ENCODE data around the gene GNGT2.

DNA sequence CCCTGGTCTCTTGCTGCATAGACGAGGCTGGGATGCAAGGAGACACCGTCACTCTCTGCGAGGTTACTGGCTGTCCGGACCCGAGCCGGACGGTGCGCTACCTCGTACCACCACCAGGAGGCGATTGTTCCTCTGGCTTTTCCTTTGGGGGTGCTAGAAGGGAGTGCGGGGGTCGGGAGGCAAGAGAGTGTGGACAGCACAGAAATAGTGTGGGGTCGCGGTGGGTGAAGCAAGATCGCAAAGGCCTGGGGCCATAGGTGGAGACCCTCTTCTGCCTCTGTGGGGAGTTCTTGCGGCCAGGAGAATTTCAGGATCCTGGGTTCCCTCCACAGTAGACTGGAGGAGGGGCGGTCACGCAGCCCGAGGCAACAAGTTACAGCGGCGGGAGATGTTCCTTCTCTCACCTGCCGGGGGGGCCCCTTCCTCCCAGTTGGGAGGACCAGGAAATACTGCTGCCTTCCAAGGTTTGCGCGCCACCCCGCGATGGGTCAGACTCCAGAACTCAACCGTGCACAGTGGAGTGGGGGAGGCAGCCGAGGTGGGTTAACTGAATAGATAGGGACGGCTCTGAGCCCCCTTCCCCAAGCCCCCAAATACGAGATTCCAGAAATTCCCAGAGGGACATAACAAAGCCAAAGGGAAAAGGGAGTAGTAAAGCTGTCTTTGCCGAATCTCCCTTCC lies 13.3 kb upstream of the GNGT2 start:
- TF ChIP-seq, protein P1, sequence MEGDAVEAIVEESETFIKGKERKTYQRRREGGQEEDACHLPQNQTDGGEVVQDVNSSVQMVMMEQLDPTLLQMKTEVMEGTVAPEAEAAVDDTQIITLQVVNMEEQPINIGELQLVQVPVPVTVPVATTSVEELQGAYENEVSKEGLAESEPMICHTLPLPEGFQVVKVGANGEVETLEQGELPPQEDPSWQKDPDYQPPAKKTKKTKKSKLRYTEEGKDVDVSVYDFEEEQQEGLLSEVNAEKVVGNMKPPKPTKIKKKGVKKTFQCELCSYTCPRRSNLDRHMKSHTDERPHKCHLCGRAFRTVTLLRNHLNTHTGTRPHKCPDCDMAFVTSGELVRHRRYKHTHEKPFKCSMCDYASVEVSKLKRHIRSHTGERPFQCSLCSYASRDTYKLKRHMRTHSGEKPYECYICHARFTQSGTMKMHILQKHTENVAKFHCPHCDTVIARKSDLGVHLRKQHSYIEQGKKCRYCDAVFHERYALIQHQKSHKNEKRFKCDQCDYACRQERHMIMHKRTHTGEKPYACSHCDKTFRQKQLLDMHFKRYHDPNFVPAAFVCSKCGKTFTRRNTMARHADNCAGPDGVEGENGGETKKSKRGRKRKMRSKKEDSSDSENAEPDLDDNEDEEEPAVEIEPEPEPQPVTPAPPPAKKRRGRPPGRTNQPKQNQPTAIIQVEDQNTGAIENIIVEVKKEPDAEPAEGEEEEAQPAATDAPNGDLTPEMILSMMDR (optimal IDR thresholded peaks at IDR 0.05 in 1 of 3, IDR thresholded peaks at IDR 0.05 in 1 of 3, conservative IDR thresholded peaks at IDR 0.05 in 1 of 3; ENCODE audit: extremely low read depth in 1 of 3, insufficient read depth in 2 of 3, low read length in 3 of 3), result peak; percentile 82 to 89 (median 86)
- TF ChIP-seq EZH2 (IDR thresholded peaks at IDR 0.05; ENCODE audit: low read length), result no peak
